H54 (cell line): ENCODE results near the gene SCN8A.
A peak's percentile ranks its signal among the peaks of the same experiment; 100 is the strongest.
"Not testable (repeated sequence)": the region's sequence is repeated elsewhere in the genome, so short reads cannot be mapped to it uniquely, and the experiment has no call there.

Experiments
- DNase-seq: peaks from one replicate; pipeline ENCODE4 v3.0.0; 2011; ENCODE audit warnings: low spot score, mixed read lengths; ENCODE audit not compliant: insufficient read length
- FAIRE-seq: peaks from 3 replicates; lab custom pipeline; 2011; peaks lifted over from hg19 to GRCh38; lab: Jason Lieb, UNC
- POLR2A ChIP-seq: IDR thresholded peaks from 2 replicates; pipeline ENCODE4 v1.6.1; 2011; ENCODE audit warnings: low read depth, mild to moderate bottlenecking, low read length

The SCN8A gene

GRCh38 chr12:51760231-51760630 is 169.2 kb downstream of the SCN8A start:
- TF ChIP-seq POLR2A, result no peak
- DNase-seq (no peak), FAIRE-seq (no peak)

GRCh38 chr12:51763743-51764142 is 172.7 kb downstream of the SCN8A start:
- no peak for TF ChIP-seq POLR2A
- FAIRE-seq (no peak), DNase-seq (no peak)

GRCh38 chr12:51766067-51766676 is 175.1 kb downstream of the SCN8A start:
- DNase-seq (no peak), FAIRE-seq (no peak)
- TF ChIP-seq POLR2A, result no peak

- TF ChIP-seq POLR2A, result no peak
- no peak for FAIRE-seq
- DNase-seq, result no peak
Observed at GRCh38 chr12:51771008-51771407, 180.0 kb downstream of the SCN8A start.

- no peak for TF ChIP-seq POLR2A
- FAIRE-seq (peak; percentile 6), DNase-seq (no peak)
Observed at GRCh38 chr12:51773145-51773869, 182.3 kb downstream of the SCN8A start.

GRCh38 chr12:51774933-51775332 is 183.9 kb downstream of the SCN8A start:
- no peak for FAIRE-seq

GRCh38 chr12:51777457-51777856 is 186.4 kb downstream of the SCN8A start:
- FAIRE-seq (no peak), DNase-seq (no peak)
- no peak for TF ChIP-seq POLR2A

More at GRCh38 chr12:51774933-51775332, 183.9 kb downstream of the SCN8A start:
- no peak for TF ChIP-seq POLR2A
- DNase-seq, result no peak

GRCh38 chr12:51777973-51778372 is 186.9 kb downstream of the SCN8A start:
- DNase-seq (no peak), FAIRE-seq (no peak)
- TF ChIP-seq POLR2A, result no peak

- FAIRE-seq, result no peak
- no peak for DNase-seq
Observed at GRCh38 chr12:51779876-51780275, 188.8 kb downstream of the SCN8A start.

GRCh38 chr12:51784688-51785087 is 193.7 kb downstream of the SCN8A start:
- TF ChIP-seq POLR2A, result no peak
- no peak for DNase-seq

More at GRCh38 chr12:51779876-51780275, 188.8 kb downstream of the SCN8A start:
- no peak for TF ChIP-seq POLR2A

GRCh38 chr12:51785906-51786305 is 194.9 kb downstream of the SCN8A start:
- FAIRE-seq (no peak), DNase-seq (no peak)
- no peak for TF ChIP-seq POLR2A

More at GRCh38 chr12:51784688-51785087, 193.7 kb downstream of the SCN8A start:
- no peak for FAIRE-seq

- FAIRE-seq (peak; percentile 84), DNase-seq (peak; percentile 52)
- TF ChIP-seq POLR2A, result no peak
Observed at GRCh38 chr12:51788876-51789275, 197.8 kb downstream of the SCN8A start.

GRCh38 chr12:51792417-51792816 is 201.4 kb downstream of the SCN8A start:
- DNase-seq, result no peak
- no peak for FAIRE-seq
- no peak for TF ChIP-seq POLR2A

GRCh38 chr12:51793201-51793600 is 202.2 kb downstream of the SCN8A start:
- DNase-seq (no peak), FAIRE-seq (no peak)
- no peak for TF ChIP-seq POLR2A

GRCh38 chr12:51797301-51797700 is 206.3 kb downstream of the SCN8A start:
- FAIRE-seq, result no peak
- TF ChIP-seq POLR2A, result no peak
- no peak for DNase-seq

- not testable (repeated sequence) for FAIRE-seq, DNase-seq
Observed at GRCh38 chr12:51798051-51798450, 207.0 kb downstream of the SCN8A start.
